K562 (cell line): ENCODE data around the gene ANXA9. TPM values are rescaled to one million over a fixed set of nuclear protein-coding genes. Genes with fewer than 3 reads are reported as not detected.

Experiments
- ATAC-seq: fragments of 200-7000 bp; cut with Tn5 transposase; 3 replicates; pipeline ENCODE4 v1.9.1; 2020; ENCODE audit warnings: moderate library complexity
- BruUV-seq: library from RNA; stranded (reverse); fragments of 400-500 nt; replicated peaks from 2 replicates; lab custom pipeline; 2021; lab: Mats Ljungman, UMichigan
- CTCF ChIA-PET: fragments of 300-600 bp; formaldehyde crosslinking; extraction: SDS; loops from one replicate; lab custom pipeline; 2021; ENCODE audit warnings: low intra/inter-chr PET ratio; lab: Yijun Ruan, JAX
- POLR2A ChIA-PET: fragments of 300-600, 350-650 bp; sonication (Branson Sonifier 250); formaldehyde crosslinking; extraction: SDS; loops from one replicate; lab custom pipeline; 2021; ENCODE audit warnings: antibody characterized with exemption, inconsistent platforms; lab: Yijun Ruan, JAX
- DNase-seq, 4 experiments: peaks; one replicate each; pipeline versions ENCODE4 v3.0.0 to v3.0.0-alpha.2; 2011 to 2018; ENCODE audit warnings: low spot score in 3 of 4, mixed read lengths in 3 of 4; ENCODE audit errors: extremely low read depth in 1 of 4
- FAIRE-seq: peaks from 2 replicates; lab custom pipeline; 2011; peaks lifted over from hg19 to GRCh38; lab: Jason Lieb, UNC
- H2AFZ ChIP-seq: 2 replicates; pipeline ENCODE4 v1.6.0; 2011; ENCODE audit warnings: low read depth, low read length, control low read depth, inconsistent platforms
- H3K27ac ChIP-seq: fragments of 200-600 bp; 3 replicates; pipeline ENCODE4 v1.8.0; 2011; ENCODE audit warnings: low read depth, mild to moderate bottlenecking, control low read depth, inconsistent platforms, low read length, moderate library complexity, mixed read lengths; ENCODE audit errors: extremely low read depth
- H3K27me3 ChIP-seq, 2 experiments: fragments of 300-600 bp in 1 of 2; 2 replicates in 1 of 2; 3 replicates in 1 of 2; pipeline versions ENCODE4 v1.6.0 to v1.8.0; 2011; ENCODE audit warnings: inconsistent platforms in 2 of 2, low read length in 2 of 2, mild to moderate bottlenecking in 1 of 2, mixed read lengths in 1 of 2, moderate library complexity in 1 of 2; ENCODE audit not compliant: control insufficient read depth in 2 of 2, insufficient read depth in 2 of 2
- H3K36me3 ChIP-seq: fragments of 300-600 bp; 3 replicates; pipeline ENCODE4 v1.8.0; 2011; ENCODE audit warnings: mild to moderate bottlenecking, low read length, inconsistent platforms; ENCODE audit not compliant: control insufficient read depth, insufficient read depth
- H3K4me1 ChIP-seq, 2 experiments: fragments of 200-600 bp in 1 of 2; replicated peaks in 1 of 2; 2 replicates in 1 of 2; 3 replicates in 1 of 2; pipeline versions ENCODE4 v1.5.1 to v1.8.0; 2011; ENCODE audit warnings: inconsistent platforms in 2 of 2, low read length in 2 of 2, mild to moderate bottlenecking in 1 of 2, mixed read lengths in 1 of 2, moderate library complexity in 1 of 2; ENCODE audit not compliant: control insufficient read depth in 2 of 2, insufficient read depth in 2 of 2
- H3K4me2 ChIP-seq: 2 replicates; pipeline ENCODE4 v1.6.1; 2011; ENCODE audit warnings: low read length, control low read depth, inconsistent platforms, mixed read lengths; ENCODE audit not compliant: insufficient read depth
- H3K4me3 ChIP-seq: fragments of 200-600 bp; sonication (generic), shearing (Covaris generic); 2 replicates; pipeline ENCODE4 v1.5.1; 2016; ENCODE audit warnings: control low read depth, inconsistent platforms
- H3K79me2 ChIP-seq: fragments of 200-600 bp; 3 replicates; pipeline ENCODE4 v1.8.0; 2011; ENCODE audit warnings: low read length, inconsistent platforms; ENCODE audit not compliant: control insufficient read depth, insufficient read depth
- H3K9ac ChIP-seq, 2 experiments: 2 replicates each; pipeline versions ENCODE4 v1.6.0 to v1.6.1; 2011; ENCODE audit warnings: low read depth in 2 of 2, low read length in 2 of 2, control low read depth in 1 of 2, inconsistent platforms in 1 of 2, mild to moderate bottlenecking in 1 of 2, mixed read lengths in 1 of 2; ENCODE audit not compliant: insufficient read depth in 1 of 2
- H3K9me1 ChIP-seq: one replicate; pipeline ENCODE4 v1.6.0; 2011; ENCODE audit warnings: inconsistent platforms, mild to moderate bottlenecking, low read length, moderate library complexity; ENCODE audit not compliant: control insufficient read depth, insufficient read depth
- H3K9me3 ChIP-seq: replicated peaks from 2 replicates; pipeline ENCODE4 v1.5.1; 2011; ENCODE audit warnings: low read depth, low read length, inconsistent platforms; ENCODE audit not compliant: control insufficient read depth, insufficient read depth
- H4K20me1 ChIP-seq: replicated peaks from 2 replicates; pipeline ENCODE4 v1.6.1; 2011; ENCODE audit warnings: low read length, inconsistent platforms, mixed read lengths; ENCODE audit not compliant: control insufficient read depth, insufficient read depth
- HCFC1 ChIP-seq: IDR thresholded peaks from 2 replicates; pipeline ENCODE4 v1.6.1; 2012; ENCODE audit warnings: low read depth, low read length, improper control_type of control experiment
- MEF2D ChIP-seq: conservative IDR thresholded peaks from 2 replicates; pipeline ENCODE4 v1.6.1; 2016; ENCODE audit warnings: low read depth, missing genetic modification characterization, missing compliant biosample characterization
- POLR2AphosphoS2 ChIP-seq: IDR thresholded peaks from 2 replicates; pipeline ENCODE4 v1.6.1; 2012; ENCODE audit warnings: low read length, improper control_type of control experiment
- POLR2G ChIP-seq: fragments of 200-400 bp; formaldehyde crosslinking; IDR thresholded peaks from 2 replicates; pipeline ENCODE4 v1.6.1; 2017; ENCODE audit warnings: low read depth, mild to moderate bottlenecking, antibody characterized with exemption, low read length, moderate library complexity
- PRMT5 ChIP-seq: sonication (generic); formaldehyde crosslinking; IDR thresholded peaks from 2 replicates; pipeline ENCODE4 v1.5.0; 2020; ENCODE audit warnings: missing genetic modification reagents
- PURB ChIP-seq: sonication (generic); formaldehyde crosslinking; IDR thresholded peaks from 2 replicates; pipeline ENCODE4 v1.9.0; 2021; ENCODE audit warnings: low read depth, mild to moderate bottlenecking, missing genetic modification reagents
- SP1 ChIP-seq: sonication (generic); formaldehyde crosslinking; IDR thresholded peaks from 2 replicates; pipeline ENCODE4 v1.8.1; 2022; ENCODE audit warnings: mild to moderate bottlenecking, missing genetic modification reagents
- SRSF9 ChIP-seq: fragments of 200-400 bp; formaldehyde crosslinking; IDR thresholded peaks from 2 replicates; pipeline ENCODE4 v1.6.1; 2017; ENCODE audit warnings: low read depth, low read length, borderline replicate concordance
- ZNF175 ChIP-seq: fragments of 200-800 bp; sonication (Bioruptor generic); IDR thresholded peaks from 2 replicates; pipeline ENCODE4 v1.6.1; 2016; ENCODE audit warnings: low read depth, mild to moderate bottlenecking, missing genetic modification characterization, missing compliant biosample characterization
- ZNF212 ChIP-seq: fragments of 450-650 bp; formaldehyde crosslinking; IDR thresholded peaks from 2 replicates; pipeline ENCODE4 v1.4.0; 2020; ENCODE audit warnings: mild to moderate bottlenecking
- WGBS: fragments of 100-300 bp; shearing (Covaris generic); methylation state at CpG from one replicate; pipeline ENCODE4 v1.1.6; 2016; ENCODE audit warnings: low coverage, mixed read lengths; ENCODE audit not compliant: insufficient coverage; ENCODE audit errors: missing lambda C conversion rate; 5-methylcytosine and 5-hydroxymethylcytosine counted together
- in situ Hi-C: fragments of 300-500 bp; cut with MboI; formaldehyde crosslinking; loops from 4 replicates; pipeline ENCODE4 v1.15.0; 2018; ENCODE audit warnings: inconsistent platforms, mixed read lengths
- intact Hi-C: fragments of 100-400 bp; cut with micrococcal nuclease; formaldehyde crosslinking; loops from 2 replicates; pipeline ENCODE4 v1.14.2; 2022
- polyA plus RNA-seq, 8 experiments: library from polyadenylated mRNA; depleted of rRNA in 4 of 8; stranded (reverse) in 5 of 8; unstranded in 3 of 8; fragments of >200 nt; fragmentation: Nextera tagmentation in 2 of 8; fragmentation: Illumina TruSeq in 1 of 8; extraction: Ambion mirVana in 2 of 8; extraction: Trizol in 1 of 8; gene quantifications; 2 replicates each; pipeline versions ENCODE4 v1.2.1 to v1.2.3, GENCODE V29; 2011 to 2014; ENCODE audit warnings: inconsistent platforms in 1 of 8, missing spikeins in 1 of 8
- total RNA-seq, 7 experiments: library from RNA; depleted of rRNA in 6 of 7; stranded (reverse); fragments of >200 nt in 6 of 7; fragmentation: Illumina TruSeq in 2 of 7; extraction: Trizol in 2 of 7; gene quantifications; 2 replicates each; pipeline versions ENCODE4 v1.2.1 to v1.2.3, GENCODE V29; 2011 to 2021; ENCODE audit warnings: low replicate concordance in 1 of 7
- TF ChIP-seq, protein P1 (sequence below): fragments of 250-450 bp; sonication (Bioruptor Pico); IDR thresholded peaks from 2 replicates; pipeline ENCODE4 v1.4.0; 2020; ENCODE audit warnings: mild to moderate bottlenecking, moderate library complexity

ANXA9 gene
- total and polyA plus RNA-seq, 9 of the 15 experiments (the other 6 are each of a cell fraction or from before 2014, with no cell fraction given) = 0.24 to 1.6 (median 0.57) TPM

DNA sequence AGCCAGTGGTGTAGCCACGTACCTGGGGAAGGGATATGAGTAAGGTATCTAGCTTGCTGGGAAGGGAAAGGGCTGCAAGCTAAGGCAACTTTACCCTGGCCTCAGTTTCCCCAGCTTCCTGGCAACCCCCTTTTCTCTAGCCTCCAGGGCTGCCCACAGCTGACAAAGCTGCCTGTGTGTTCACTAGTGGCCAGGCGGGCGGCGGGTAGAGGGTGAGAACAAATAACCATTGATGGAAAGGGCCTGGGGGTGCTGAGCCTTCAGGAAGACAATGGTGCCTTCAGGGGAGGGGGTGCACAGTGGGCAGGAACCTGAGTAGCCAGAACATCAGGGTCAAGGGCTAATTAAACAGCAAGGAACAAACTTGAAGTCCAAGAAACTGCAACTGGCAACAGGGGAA is 13.6 kb upstream of the ANXA9 start:
- H2AFZ ChIP-seq = no peak overlapping the region
- no peak overlapping the region for H3K4me3 ChIP-seq
- peaks cover 41% of the 10 kb centered on the region for H4K20me1 ChIP-seq
- peaks cover 53% of the 10 kb centered on the region for H3K79me2 ChIP-seq
- no peak overlapping the region for H3K9ac ChIP-seq
- BruUV-seq = no TSS peak
- H3K9me1 ChIP-seq = peaks cover 5% of the 10 kb centered on the region
- no peaks in the 10 kb centered on the region for H3K9me3 ChIP-seq
- H3K4me2 ChIP-seq = no peak overlapping the region
- intact Hi-C loops = no loop called here
- in situ Hi-C loops = no loop called here
- TF ChIP-seq SRSF9 (no peak), MEF2D (tag) (no peak), PRMT5 (CRISPR knock-in tag) (no peak), ZNF175 (CRISPR knock-in tag) (no peak), ZNF212 (CRISPR knock-in tag) (no peak), PURB (CRISPR knock-in tag) (no peak), HCFC1 (no peak), POLR2G (0 out of 2 replicates have a peak, but pooled peaks have one; percentile 5), SP1 (CRISPR knock-in tag) (no peak), POLR2AphosphoS2 (peak; percentile 41; the same call in 1 of the 2 replicates)
- TF ChIP-seq, protein P1, sequence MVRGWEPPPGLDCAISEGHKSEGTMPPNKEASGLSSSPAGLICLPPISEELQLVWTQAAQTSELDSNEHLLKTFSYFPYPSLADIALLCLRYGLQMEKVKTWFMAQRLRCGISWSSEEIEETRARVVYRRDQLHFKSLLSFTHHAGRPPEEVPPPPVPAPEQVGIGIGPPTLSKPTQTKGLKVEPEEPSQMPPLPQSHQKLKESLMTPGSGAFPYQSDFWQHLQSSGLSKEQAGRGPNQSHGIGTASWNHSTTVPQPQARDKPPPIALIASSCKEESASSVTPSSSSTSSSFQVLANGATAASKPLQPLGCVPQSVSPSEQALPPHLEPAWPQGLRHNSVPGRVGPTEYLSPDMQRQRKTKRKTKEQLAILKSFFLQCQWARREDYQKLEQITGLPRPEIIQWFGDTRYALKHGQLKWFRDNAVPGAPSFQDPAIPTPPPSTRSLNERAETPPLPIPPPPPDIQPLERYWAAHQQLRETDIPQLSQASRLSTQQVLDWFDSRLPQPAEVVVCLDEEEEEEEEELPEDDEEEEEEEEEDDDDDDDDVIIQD = no peak
- TF ChIP-seq, all 486 proteins: peak for 2
- no peak for DNase-seq
- ATAC-seq = no peak
- no peaks in the 10 kb centered on the region for H3K27me3 ChIP-seq
- no peak for FAIRE-seq
- peaks cover 90% of the 10 kb centered on the region for H3K36me3 ChIP-seq
- CTCF ChIA-PET = no interaction called here
- H3K4me1 ChIP-seq = peaks cover 30 to 36% of the 10 kb centered on the region in 2 experiments
- POLR2A ChIA-PET = interaction anchor here (2.4 to 7.5 kb wide), 2 partner anchors 9 to 12 kb away, joined by 5 to 64 read pairs; no protein-coding TSS in a partner anchor
- 94% methylated on average over 4 of the region's 4 CpGs for WGBS
- no peak overlapping the region for H3K27ac ChIP-seq
